OCI-LY1 (cell line): ENCODE data around the gene PCSK6.

Experiments used
- H2AFZ ChIP-seq: fragments of 200-600 bp; sonication (generic), shearing (Covaris generic); 2 replicates; pipeline ENCODE4 v1.6.0; 2014; ENCODE audit warnings: antibody characterized with exemption, mild to moderate bottlenecking, low read length
- H3F3A ChIP-seq: fragments of 200-600 bp; sonication (generic), shearing (Covaris generic); 2 replicates; pipeline ENCODE4 v1.6.0; 2014; ENCODE audit warnings: mild to moderate bottlenecking, antibody characterized with exemption, low read length, moderate library complexity; ENCODE audit not compliant: insufficient read depth
- H3K27ac ChIP-seq: fragments of 200-600 bp; sonication (generic); 2 replicates; pipeline ENCODE4 v1.5.1; 2014; ENCODE audit warnings: low read length, mixed run types, mild to moderate bottlenecking, low read depth; ENCODE audit not compliant: poor library complexity, severe bottlenecking
- H3K27me3 ChIP-seq: fragments of 200-600 bp; sonication (generic); 2 replicates; pipeline ENCODE4 v1.6.0; 2014; ENCODE audit warnings: antibody characterized with exemption, mild to moderate bottlenecking, low read length, moderate library complexity; ENCODE audit not compliant: insufficient read depth
- H3K36me3 ChIP-seq: fragments of 200-600 bp; sonication (generic); 2 replicates; pipeline ENCODE4 v1.6.1; 2014; ENCODE audit warnings: mild to moderate bottlenecking, antibody characterized with exemption, low read length, moderate library complexity, mixed read lengths; ENCODE audit not compliant: insufficient read depth
- H3K4me1 ChIP-seq: fragments of 200-600 bp; sonication (generic); 2 replicates; pipeline ENCODE4 v1.5.1; 2014; ENCODE audit warnings: mild to moderate bottlenecking, low read length, moderate library complexity; ENCODE audit not compliant: insufficient read depth, severe bottlenecking
- H3K4me2 ChIP-seq: fragments of 200-600 bp; sonication (generic), shearing (Covaris generic); 2 replicates; pipeline ENCODE4 v1.6.1; 2014; ENCODE audit warnings: low read length
- H3K4me3 ChIP-seq: fragments of 200-600 bp; sonication (generic); 2 replicates; pipeline ENCODE4 v1.5.1; 2014; ENCODE audit warnings: low read length, low read depth, mild to moderate bottlenecking, mixed read lengths; ENCODE audit not compliant: poor library complexity, severe bottlenecking
- H3K79me2 ChIP-seq: fragments of 200-600 bp; shearing (Covaris generic); 2 replicates; pipeline ENCODE4 v1.6.1; 2016; ENCODE audit warnings: mixed run types, low read length, mixed read lengths; ENCODE audit not compliant: insufficient read depth
- H3K9ac ChIP-seq: fragments of 200-600 bp; sonication (generic), shearing (Covaris generic); 2 replicates; pipeline ENCODE4 v1.6.1; 2014; ENCODE audit warnings: mild to moderate bottlenecking, low read length, mixed read lengths
- H3K9me2 ChIP-seq: fragments of 200-600 bp; sonication (generic), shearing (Covaris generic); 2 replicates; pipeline ENCODE4 v1.6.1; 2014; ENCODE audit warnings: low read depth, mild to moderate bottlenecking, low read length, mixed read lengths
- H3K9me3 ChIP-seq: fragments of 200-600 bp; shearing (Covaris generic); 2 replicates; pipeline ENCODE4 v1.6.1; 2014; ENCODE audit warnings: low read length, mixed read lengths
- H4K20me1 ChIP-seq: fragments of 200-600 bp; sonication (generic), shearing (Covaris generic); 2 replicates; pipeline ENCODE4 v1.6.0; 2016; ENCODE audit warnings: mild to moderate bottlenecking, low read length; ENCODE audit not compliant: insufficient read depth
- CTCF ChIP-seq: fragments of 200-600 bp; sonication (generic), shearing (Covaris generic); IDR thresholded peaks from 2 replicates; pipeline ENCODE4 v1.5.1; 2017; ENCODE audit warnings: mild to moderate bottlenecking, antibody characterized with exemption, low read length, moderate library complexity, mixed read lengths
- EZH2 ChIP-seq: fragments of 200-600 bp; sonication (generic), shearing (Covaris generic); IDR thresholded peaks from 2 replicates; pipeline ENCODE4 v1.8.0; 2017; ENCODE audit warnings: borderline replicate concordance, mixed run types, mild to moderate bottlenecking, antibody characterized with exemption, low read length, moderate library complexity, mixed read lengths

PCSK6 gene

GRCh38 chr15:101310161-101310480 is 179.4 kb downstream of the PCSK6 start:
- no peaks in the 10 kb centered on the region for H3K9me3 ChIP-seq
- H3K9me2 ChIP-seq, result no peaks in the 10 kb centered on the region
- no peak overlapping the region for H3K9ac ChIP-seq
- H4K20me1 ChIP-seq, result no peaks in the 10 kb centered on the region
- H3K27ac ChIP-seq, result no peak overlapping the region
- no peaks in the 10 kb centered on the region for H3K4me1 ChIP-seq
- no peaks in the 10 kb centered on the region for H3K79me2 ChIP-seq
- TF ChIP-seq CTCF, result no peak
- no peak for TF ChIP-seq EZH2
- peaks cover 8% of the 10 kb centered on the region; the same call in 1 of the 2 replicates for H3K27me3 ChIP-seq
- no peaks in the 10 kb centered on the region for H3K36me3 ChIP-seq
- no peaks in the 10 kb centered on the region for H3F3A ChIP-seq
- H2AFZ ChIP-seq, result no peak overlapping the region
- no peak overlapping the region for H3K4me3 ChIP-seq
- no peak overlapping the region for H3K4me2 ChIP-seq

GRCh38 chr15:101309436-101310160 is 179.9 kb downstream of the PCSK6 start:
- Histone ChIP-seq H3K4me3 (no peak overlapping the region), H3K27me3 (0 out of 2 replicates have a peak, but pooled peaks cover 4% of the 10 kb centered on the region), H3K4me1 (no peaks in the 10 kb centered on the region), H3K9ac (no peak overlapping the region), H2AFZ (no peak overlapping the region), H3K9me3 (no peaks in the 10 kb centered on the region), H3K79me2 (no peaks in the 10 kb centered on the region), H3K9me2 (no peaks in the 10 kb centered on the region), H3K36me3 (no peaks in the 10 kb centered on the region), H3K4me2 (no peak overlapping the region), H3K27ac (no peak overlapping the region), H3F3A (no peaks in the 10 kb centered on the region), H4K20me1 (no peaks in the 10 kb centered on the region)
- TF ChIP-seq EZH2 (no peak), CTCF (no peak)

- no peak for TF ChIP-seq EZH2
- no peak for TF ChIP-seq CTCF
- Histone ChIP-seq H3K9me3 (no peaks in the 10 kb centered on the region), H2AFZ (no peak overlapping the region), H4K20me1 (no peaks in the 10 kb centered on the region), H3F3A (no peaks in the 10 kb centered on the region), H3K27ac (no peak overlapping the region), H3K4me1 (no peaks in the 10 kb centered on the region), H3K4me2 (no peak overlapping the region), H3K79me2 (no peaks in the 10 kb centered on the region), H3K9ac (no peak overlapping the region), H3K4me3 (no peak overlapping the region), H3K9me2 (no peaks in the 10 kb centered on the region), H3K36me3 (no peaks in the 10 kb centered on the region), H3K27me3 (0 out of 2 replicates have a peak, but pooled peaks cover 6% of the 10 kb centered on the region)
Observed at GRCh38 chr15:101308604-101309435, 180.7 kb downstream of the PCSK6 start.
